ENCODE results near the gene TTF2.

Gene TTF2

GRCh38 chr1:117045644-117046043 lies 14.5 kb upstream of the TTF2 start:
- DNase-seq (ENCODE audit: extremely low read depth in 1 of 2, low read depth in 1 of 2) = no peak

- DNase-seq (ENCODE audit: extremely low read depth in 1 of 2, low read depth in 1 of 2) = no peak
Measured at GRCh38 chr1:117046781-117047180, 13.3 kb upstream of the TTF2 start.

- no peak for DNase-seq (ENCODE audit: extremely low read depth in 1 of 2, low read depth in 1 of 2)
Measured at GRCh38 chr1:117047271-117047670, 12.9 kb upstream of the TTF2 start.

- DNase-seq (ENCODE audit: extremely low read depth in 1 of 2, low read depth in 1 of 2) = no peak
Measured at GRCh38 chr1:117049857-117050256, 10.3 kb upstream of the TTF2 start.

- DNase-seq (ENCODE audit: extremely low read depth in 1 of 2, low read depth in 1 of 2) = no peak
Measured at GRCh38 chr1:117051224-117052064, 8.7 kb upstream of the TTF2 start.

- no peak for DNase-seq (ENCODE audit: extremely low read depth in 1 of 2, low read depth in 1 of 2)
Measured at GRCh38 chr1:117054068-117054467, 6.1 kb upstream of the TTF2 start.

- no peak for DNase-seq (ENCODE audit: extremely low read depth in 1 of 2, low read depth in 1 of 2)
Measured at GRCh38 chr1:117058810-117059209, 1.3 kb upstream of the TTF2 start.

- DNase-seq (ENCODE audit: extremely low read depth in 1 of 2, low read depth in 1 of 2) = peak; percentile 28 to 45
Measured at GRCh38 chr1:117059334-117059677, 820 bp upstream of the TTF2 start.

GRCh38 chr1:117060441-117061317 lies 553 bp downstream of the TTF2 start:
- peak in 1 of 2 donors; percentile 9 for DNase-seq (ENCODE audit: extremely low read depth in 1 of 2, low read depth in 1 of 2)

GRCh38 chr1:117061986-117062415 lies 1.9 kb downstream of the TTF2 start:
- no peak for DNase-seq (ENCODE audit: extremely low read depth in 1 of 2, low read depth in 1 of 2)

GRCh38 chr1:117066367-117066766 lies 6.2 kb downstream of the TTF2 start:
- no peak for DNase-seq (ENCODE audit: extremely low read depth in 1 of 2, low read depth in 1 of 2)

GRCh38 chr1:117067533-117068370 lies 7.6 kb downstream of the TTF2 start:
- DNase-seq (ENCODE audit: extremely low read depth in 1 of 2, low read depth in 1 of 2) = no peak

- no peak for DNase-seq (ENCODE audit: extremely low read depth in 1 of 2, low read depth in 1 of 2)
Measured at GRCh38 chr1:117068580-117068979, 8.5 kb downstream of the TTF2 start.

GRCh38 chr1:117069220-117069844 lies 9.2 kb downstream of the TTF2 start:
- no peak for DNase-seq (ENCODE audit: extremely low read depth in 1 of 2, low read depth in 1 of 2)

GRCh38 chr1:117070124-117070523 lies 10.0 kb downstream of the TTF2 start:
- DNase-seq (ENCODE audit: extremely low read depth in 1 of 2, low read depth in 1 of 2) = no peak

GRCh38 chr1:117076648-117077047 lies 16.5 kb downstream of the TTF2 start:
- DNase-seq (ENCODE audit: extremely low read depth in 1 of 2, low read depth in 1 of 2) = no peak

- DNase-seq (ENCODE audit: extremely low read depth in 1 of 2, low read depth in 1 of 2) = no peak
Measured at GRCh38 chr1:117077267-117077666, 17.1 kb downstream of the TTF2 start.

GRCh38 chr1:117079737-117080136 lies 19.6 kb downstream of the TTF2 start:
- DNase-seq (ENCODE audit: extremely low read depth in 1 of 2, low read depth in 1 of 2) = no peak

- DNase-seq (ENCODE audit: extremely low read depth in 1 of 2, low read depth in 1 of 2) = no peak
Measured at GRCh38 chr1:117084231-117084630, 24.1 kb downstream of the TTF2 start.

GRCh38 chr1:117087686-117088085 lies 27.6 kb downstream of the TTF2 start:
- DNase-seq (ENCODE audit: extremely low read depth in 1 of 2, low read depth in 1 of 2) = no peak

- DNase-seq (ENCODE audit: extremely low read depth in 1 of 2, low read depth in 1 of 2) = no peak
Measured at GRCh38 chr1:117089996-117090395, 29.9 kb downstream of the TTF2 start.

Measured in activated CD8-positive, alpha-beta memory T cell treated with anti-CD3 and anti-CD28 coated beads for 1 hour (primary cell).